GM23248 (cell line): ENCODE results near the gene APBA2.

Experiments used
- EZH2 ChIP-seq: fragments of 200-600 bp; sonication (generic); IDR thresholded peaks from 2 replicates; pipeline ENCODE4 v1.6.1; 2018; ENCODE audit warnings: antibody characterized with exemption, mild to moderate bottlenecking; ENCODE audit not compliant: insufficient read depth, poor library complexity, severe bottlenecking
- EZH2phosphoT487 ChIP-seq: fragments of 200-600 bp; sonication (generic); IDR thresholded peaks from 2 replicates; pipeline ENCODE4 v1.6.1; 2018; ENCODE audit warnings: antibody characterized with exemption, moderate library complexity, mild to moderate bottlenecking, low read depth; ENCODE audit not compliant: insufficient read depth

DNA sequence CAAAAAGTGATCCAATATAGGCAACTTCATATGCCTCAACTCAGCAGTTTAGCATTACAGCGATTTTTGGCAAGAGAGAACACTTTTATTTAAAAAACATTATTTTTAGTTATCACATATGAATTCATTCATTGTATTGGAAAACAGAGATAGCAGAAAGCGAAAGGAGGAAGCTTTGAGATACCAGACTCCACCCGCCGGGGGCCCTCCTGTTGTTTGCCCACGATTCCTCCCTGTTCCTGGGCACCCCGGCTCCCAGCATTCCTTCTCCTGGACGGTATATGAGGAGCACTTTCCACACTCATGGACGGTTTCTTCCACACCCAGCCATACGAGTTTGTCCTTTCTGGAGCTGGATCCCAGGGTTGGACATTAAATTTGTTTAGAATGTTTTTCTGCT, 18.2 kb downstream of the APBA2 start:
- TF ChIP-seq EZH2, result no peak
- no peak for TF ChIP-seq EZH2phosphoT487
